Caco-2 (cell line): ENCODE measurements around the gene HCN3. TPM values are rescaled to one million over a fixed set of nuclear protein-coding genes. Genes with fewer than 3 reads are reported as not detected.
A peak's percentile ranks its signal among the peaks of the same experiment; 100 is the strongest.
"Not testable (repeated sequence)": the region's sequence is repeated elsewhere in the genome, so short reads cannot be mapped to it uniquely, and the experiment has no call there.

ENCODE experiments used
- Bru-seq: library from RNA; stranded (reverse); fragments of 400-500 nt; gene quantifications from one replicate; lab custom pipeline; 2021; lab: Mats Ljungman, UMichigan
- BruChase-seq, 2 experiments: library from RNA; stranded (reverse); fragments of 400-500 nt; gene quantifications; one replicate each; lab custom pipeline; 2021; lab: Mats Ljungman, UMichigan
- BruUV-seq: library from RNA; stranded (reverse); fragments of 400-500 nt; replicated peaks from 2 replicates; lab custom pipeline; 2021; lab: Mats Ljungman, UMichigan
- CTCF ChIA-PET: fragments of 300-600 bp; sonication (Branson Sonifier 250); formaldehyde crosslinking; loops from one replicate; lab custom pipeline; 2022; ENCODE audit warnings: antibody characterized with exemption; lab: Charles Lee
- POLR2A ChIA-PET: fragments of 300-600 bp; sonication (Branson Sonifier 250); formaldehyde crosslinking; loops from one replicate; lab custom pipeline; 2022; ENCODE audit warnings: antibody characterized with exemption; lab: Charles Lee
- DNase-seq, 2 experiments: peaks; one replicate each; pipeline versions ENCODE4 v3.0.0 to v3.0.0-alpha.2; 2020 to 2022
- H3K27me3 ChIP-seq: replicated peaks from 2 replicates; pipeline ENCODE4 v1.6.0; 2011; ENCODE audit warnings: low read length; ENCODE audit not compliant: control insufficient read depth, insufficient read depth
- H3K36me3 ChIP-seq: 2 replicates; pipeline ENCODE4 v1.5.1; 2011; ENCODE audit warnings: low read length; ENCODE audit not compliant: control insufficient read depth, insufficient read depth
- H3K4me1 ChIP-seq: fragments of 250-450 bp; sonication (Bioruptor Pico); 2 replicates; pipeline ENCODE4 v1.5.1; 2020; ENCODE audit warnings: mild to moderate bottlenecking
- H3K4me3 ChIP-seq: 2 replicates; pipeline ENCODE4 v1.5.1; 2011; ENCODE audit warnings: low read depth, mild to moderate bottlenecking, control low read depth, low read length
- H3K9me3 ChIP-seq: fragments of 250-450 bp; sonication (Bioruptor Pico); 2 replicates; pipeline ENCODE4 v1.5.1; 2020; ENCODE audit warnings: mild to moderate bottlenecking, moderate library complexity
- H3K27ac Mint-ChIP-seq: one replicate; pipeline ENCODE4 v1.8.0; 2022; ENCODE audit warnings: mixed read lengths; ENCODE audit not compliant: unreplicated experiment
- H3K27me3 Mint-ChIP-seq: one replicate; pipeline ENCODE4 v1.8.0; 2022; ENCODE audit warnings: mixed read lengths; ENCODE audit not compliant: insufficient read depth, unreplicated experiment
- H3K36me3 Mint-ChIP-seq: one replicate; pipeline ENCODE4 v1.8.0; 2022; ENCODE audit warnings: mild to moderate bottlenecking, mixed read lengths; ENCODE audit not compliant: insufficient read depth, unreplicated experiment
- H3K4me1 Mint-ChIP-seq: one replicate; pipeline ENCODE4 v1.8.0; 2022; ENCODE audit warnings: low read depth, mixed read lengths; ENCODE audit not compliant: unreplicated experiment
- H3K4me3 Mint-ChIP-seq: one replicate; pipeline ENCODE4 v1.8.0; 2022; ENCODE audit warnings: mild to moderate bottlenecking, moderate library complexity, mixed read lengths; ENCODE audit not compliant: unreplicated experiment
- H3K9me3 Mint-ChIP-seq: one replicate; pipeline ENCODE4 v1.8.0; 2022; ENCODE audit warnings: mixed read lengths; ENCODE audit not compliant: unreplicated experiment
- CTCF ChIP-seq, 2 experiments: fragments of 200-600 bp in 1 of 2; IDR thresholded peaks; 1 replicate in 1 of 2; 2 replicates in 1 of 2; pipeline versions ENCODE4 v1.5.1 to v1.8.0; 2011 to 2022; ENCODE audit warnings: antibody characterized with exemption in 1 of 2, control low read depth in 1 of 2, inconsistent platforms in 1 of 2, low read depth in 1 of 2, low read length in 1 of 2, mild to moderate bottlenecking in 1 of 2, moderate library complexity in 1 of 2; ENCODE audit not compliant: insufficient read depth in 1 of 2, severe bottlenecking in 1 of 2, unreplicated experiment in 1 of 2
- intact Hi-C: fragments of 100-400 bp; cut with micrococcal nuclease; formaldehyde crosslinking; loops from one replicate; pipeline ENCODE4 v1.10.0; 2022; ENCODE audit not compliant: unreplicated experiment
- long read RNA-seq: library from polyadenylated mRNA; stranded (forward); transcript quantifications from one replicate; pipeline ENCODE4 v2.0.0, GENCODE V29; 2022
- total RNA-seq: library from RNA; stranded (reverse); gene quantifications from 2 replicates; pipeline ENCODE4 v1.2.3, GENCODE V29; 2022

Gene HCN3
- 8.0 and 8.8 TPM in 2 replicates for total RNA-seq
- percentile 51 among the genes with signal in this experiment for Bru-seq, nascent RNA
- BruChase-seq, experiment 1, labeled RNA remaining after a 2-hour chase, result percentile 63 among the genes with signal in this experiment
- percentile 56 among the genes with signal in this experiment for BruChase-seq, experiment 2, labeled RNA remaining after a 6-hour chase
- long read RNA-seq, partial matches to known transcripts, result 1 of 4 reads
- long read RNA-seq, other reads (novel, unspliced or antisense), result 3 of 4 reads

GRCh38 chr1:155277070-155277901 lies at the start of gene HCN3:
Gene HCN3 (plus strand): TSS chr1:155277463. CDS start chr1:155277591, 128 bp downstream.
- POLR2A ChIA-PET, result interaction anchor here (0.6 to 1.0 kb wide), 3 partner anchors 46 to 657 kb away, joined by 3 to 6 read pairs (median 4); partner anchors contain the start of gene KHDC4
- H3K4me3 Mint-ChIP-seq, result peak within 1 kb of the TSS; percentile 47

GRCh38 chr1:155228096-155228427 lies 49.2 kb upstream of the HCN3 start:
- CTCF ChIA-PET, result interaction anchor here (1.5 to 2.5 kb wide), 2 partner anchors 19 to 21 kb away, joined by 5 to 10 read pairs; partner anchors contain the start of gene THBS3
- TF ChIP-seq CTCF (IDR thresholded peaks at IDR 0.05; ENCODE audit: insufficient read depth in 1 of 2, low read depth in 1 of 2, low read length in 1 of 2, severe bottlenecking in 1 of 2, unreplicated experiment in 1 of 2), result no peak
- peak overlapping the region; percentile 80 for H3K27ac Mint-ChIP-seq

More at GRCh38 chr1:155277070-155277901, at the start of gene HCN3:
- Mint-ChIP-seq H3K36me3 (peaks cover 30% of the 10 kb centered on the region), H3K27ac (no peak within 1 kb of the TSS), H3K27me3 (no peaks in the 10 kb centered on the region), H3K4me1 (peaks cover 25% of the 10 kb centered on the region), H3K9me3 (no peaks in the 10 kb centered on the region)
- DNase-seq, result peak; percentile 98 to 99
- Histone ChIP-seq H3K4me1 (0 out of 2 replicates have a peak, but pooled peaks cover 8% of the 10 kb centered on the region), H3K9me3 (no peaks in the 10 kb centered on the region), H3K27me3 (no peaks in the 10 kb centered on the region), H3K36me3 (peaks cover 2% of the 10 kb centered on the region; the same call in 1 of the 2 replicates), H3K4me3 (peak within 1 kb of the TSS; percentile 87)
- peak; percentile 47 to 79 for TF ChIP-seq CTCF (IDR thresholded peaks at IDR 0.05; ENCODE audit: insufficient read depth in 1 of 2, low read depth in 1 of 2, low read length in 1 of 2, severe bottlenecking in 1 of 2, unreplicated experiment in 1 of 2)
- CTCF ChIA-PET, result interaction anchor here (0.6 to 1.4 kb wide), 15 partner anchors 9 to 473 kb away, joined by 3 to 20 read pairs (median 5); partner anchors contain the start of genes FDPS and SCAMP3
- intact Hi-C loops, result loop anchor here (1.0 kb wide), 1 partner anchor 46 kb away; no protein-coding TSS in a partner anchor
- BruUV-seq, result TSS peak; percentile 18

GRCh38 chr1:155231302-155231701 lies 46.0 kb upstream of the HCN3 start:
- CTCF ChIA-PET, result interaction anchor here (0.9 kb wide), 1 partner anchor 38 kb away, joined by 11 read pairs; no protein-coding TSS in a partner anchor
- POLR2A ChIA-PET, result not testable (repeated sequence)

More at GRCh38 chr1:155228096-155228427, 49.2 kb upstream of the HCN3 start:
- Mint-ChIP-seq H3K4me1 (peaks cover 25% of the 10 kb centered on the region), H3K27me3 (no peaks in the 10 kb centered on the region), H3K4me3 (peak overlapping the region; percentile 81), H3K36me3 (peaks cover 15% of the 10 kb centered on the region), H3K9me3 (no peaks in the 10 kb centered on the region)
- intact Hi-C loops, result loop anchor here (5.0 kb wide), 1 partner anchor 36 kb away; no protein-coding TSS in a partner anchor
- BruUV-seq, result TSS peak; percentile 94
- POLR2A ChIA-PET, result interaction anchor here (2.0 kb wide), 1 partner anchor 19 kb away, joined by 10 read pairs; the partner anchor contains the start of gene MTX1
- no peaks in the 10 kb centered on the region for H3K9me3 ChIP-seq
- H3K4me3 ChIP-seq, result peak overlapping the region; percentile 43
- no peaks in the 10 kb centered on the region for H3K27me3 ChIP-seq
- peaks cover 22% of the 10 kb centered on the region for H3K4me1 ChIP-seq
- no peak for DNase-seq
- no peaks in the 10 kb centered on the region; the same call in 1 of the 2 replicates for H3K36me3 ChIP-seq

DNA sequence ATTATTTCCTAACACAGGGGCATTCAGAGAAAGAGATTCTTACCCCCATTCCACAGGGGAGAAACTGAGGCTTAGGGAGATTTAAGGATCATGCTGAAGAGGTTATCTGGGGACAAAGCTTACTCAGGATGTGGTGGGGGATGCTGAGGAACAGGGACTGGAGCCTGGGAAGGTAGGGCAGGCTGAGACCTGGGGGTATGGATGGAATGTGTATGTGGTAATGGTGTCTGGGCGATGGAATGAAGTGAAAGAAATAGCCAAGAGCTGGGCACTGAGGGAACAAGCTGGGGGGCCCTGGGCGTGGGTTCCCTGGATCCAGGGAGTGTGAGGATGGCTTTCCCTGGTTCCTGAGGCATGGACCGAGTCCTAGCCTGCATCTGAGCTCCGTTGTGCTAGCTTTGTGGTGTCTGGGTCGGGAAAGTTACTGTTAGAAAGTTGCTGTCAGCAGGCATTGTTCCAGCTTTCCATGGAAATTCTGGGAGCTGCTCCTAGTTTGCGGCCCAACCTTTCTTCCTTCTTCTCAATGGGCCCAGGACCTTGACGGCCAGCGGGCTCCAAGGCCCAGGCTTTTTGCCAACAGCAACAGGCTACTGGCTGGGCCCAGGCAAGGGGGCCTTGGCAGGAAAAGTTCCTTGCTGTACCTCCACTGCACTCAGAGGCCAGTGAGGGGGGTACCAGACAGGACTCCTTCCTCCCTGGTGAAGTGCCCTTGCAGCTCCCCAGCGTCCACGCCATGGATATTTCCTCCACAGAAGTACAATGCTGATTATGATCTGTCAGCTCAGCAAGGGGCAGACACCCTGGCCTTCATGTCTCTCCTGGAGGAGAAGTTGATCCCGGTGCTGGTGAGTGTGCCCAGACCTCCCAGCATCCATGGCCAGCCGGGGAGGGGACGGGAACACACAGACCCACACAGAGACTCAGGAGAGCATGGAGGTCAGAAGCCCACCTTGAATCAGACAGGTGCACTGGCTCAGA lies 45.0 kb upstream of the HCN3 start:
- H3K36me3 Mint-ChIP-seq, BruUV-seq, POLR2A ChIA-PET, intact Hi-C loops, H3K9me3 ChIP-seq, H3K4me3 ChIP-seq, H3K27ac Mint-ChIP-seq, H3K4me1 Mint-ChIP-seq, H3K4me1 ChIP-seq, H3K9me3 Mint-ChIP-seq, H3K36me3 ChIP-seq, CTCF ChIA-PET, H3K4me3 Mint-ChIP-seq, DNase-seq, H3K27me3 ChIP-seq, H3K27me3 Mint-ChIP-seq: not testable (repeated sequence)

More at GRCh38 chr1:155231302-155231701, 46.0 kb upstream of the HCN3 start:
- H3K27me3 Mint-ChIP-seq, H3K27me3 ChIP-seq, H3K4me3 Mint-ChIP-seq, H3K9me3 ChIP-seq, H3K4me1 ChIP-seq, DNase-seq, intact Hi-C loops, H3K4me3 ChIP-seq, H3K9me3 Mint-ChIP-seq, H3K36me3 ChIP-seq, H3K27ac Mint-ChIP-seq, H3K4me1 Mint-ChIP-seq, BruUV-seq: not testable (repeated sequence)
- peaks cover 14% of the 10 kb centered on the region for H3K36me3 Mint-ChIP-seq
